Lung (tissue), 12 donors: Measurements from ENCODE around the gene TENM3. TPM values are rescaled to one million over a fixed set of nuclear protein-coding genes. Genes with fewer than 3 reads are reported as not detected.

Experiments
- ATAC-seq: fragments of 200-7000 bp; cut with Tn5 transposase; one replicate; pipeline ENCODE4 v1.9.1; 2020; ENCODE audit warnings: moderate number of reproducible peaks; ENCODE audit not compliant: insufficient read depth, low FRiP score
- DNase-seq, 3 donors: peaks; one replicate each; pipeline ENCODE4 v3.0.0-alpha.2; 2013 to 2017
- H3K27ac ChIP-seq, 2 donors: one replicate each; pipeline ENCODE4 v1.5.1; 2013; ENCODE audit warnings: mild to moderate bottlenecking in 2 of 2, moderate library complexity in 2 of 2, control low read depth in 1 of 2, inconsistent platforms in 1 of 2, low read depth in 1 of 2, low read length in 1 of 2
- H3K27me3 ChIP-seq, 3 donors: one replicate each; pipeline ENCODE4 v1.5.1; 2013; ENCODE audit warnings: low read length in 2 of 3; ENCODE audit not compliant: control insufficient read depth in 3 of 3, insufficient read depth in 3 of 3
- H3K36me3 ChIP-seq, 4 donors: one replicate each; pipeline ENCODE4 v1.5.1; 2013; ENCODE audit warnings: low read length in 4 of 4, mild to moderate bottlenecking in 1 of 4, moderate library complexity in 1 of 4; ENCODE audit not compliant: control insufficient read depth in 4 of 4, insufficient read depth in 4 of 4
- H3K4me1 ChIP-seq, 5 donors: one replicate each; pipeline ENCODE4 v1.5.1; 2013; ENCODE audit warnings: low read length in 5 of 5, mild to moderate bottlenecking in 2 of 5, moderate library complexity in 1 of 5; ENCODE audit not compliant: control insufficient read depth in 5 of 5, insufficient read depth in 5 of 5
- H3K4me3 ChIP-seq: one replicate; pipeline ENCODE4 v1.5.1; 2013; ENCODE audit warnings: mild to moderate bottlenecking, control low read depth, moderate library complexity
- H3K9ac ChIP-seq, 2 donors: one replicate each; pipeline ENCODE4 v1.5.1; 2013; ENCODE audit warnings: low read length in 2 of 2, control low read depth in 1 of 2; ENCODE audit not compliant: insufficient read depth in 1 of 2
- H3K9me3 ChIP-seq, 4 donors: one replicate each; pipeline ENCODE4 v1.5.1; 2013; ENCODE audit warnings: low read length in 3 of 4, mild to moderate bottlenecking in 1 of 4, moderate library complexity in 1 of 4; ENCODE audit not compliant: control insufficient read depth in 4 of 4, insufficient read depth in 3 of 4
- WGBS, 2 donors: extraction: QIAGEN DNeasy Blood & Tissue Kit; methylation state at CpG; one replicate each; pipeline ENCODE4 v1.1.7; 2013; 5-methylcytosine and 5-hydroxymethylcytosine counted together
- polyA plus RNA-seq, 2 donors: library from polyadenylated mRNA; stranded (reverse); fragments of 200-250 nt; gene quantifications; one replicate each; pipeline ENCODE4 v1.2.1, GENCODE V29; 2013
- total RNA-seq, 2 donors: library from RNA; depleted of rRNA in 1 of 2; stranded (reverse); fragments of >200 nt in 1 of 2; gene quantifications; one replicate each; pipeline ENCODE4 v1.2.1, GENCODE V29; 2014 to 2021
- TF ChIP-seq, protein P1 (sequence below): IDR thresholded peaks from 2 replicates; pipeline ENCODE4 v1.5.1; 2012; ENCODE audit warnings: mild to moderate bottlenecking; ENCODE audit errors: control extremely low read depth, extremely low read depth
- donor health status: control.
- donor health status: control.
- donor health status: Bipolar disorder and iron deficiency.
- donor health status: healthy.
- donor health status: DM: yes; HTN: yes; CAD: no.

The TENM3 gene
- total and polyA plus RNA-seq, 4 donors: 0.14 to 5.3 (median 2.2) TPM

GRCh38 chr4:182842759-182843390 is 599.7 kb downstream of the TENM3 start:
- no peaks in the 10 kb centered on the region for H3K36me3 ChIP-seq
- no peaks in the 10 kb centered on the region for H3K27me3 ChIP-seq
- no peak overlapping the region for H3K4me3 ChIP-seq
- WGBS, 2 donors: 59 to 67% methylated on average over 17 of the region's 17 CpGs
- H3K27ac ChIP-seq: no peak overlapping the region
- ATAC-seq (no peak), DNase-seq (no peak)
- H3K4me1 ChIP-seq: no peaks in the 10 kb centered on the region
- TF ChIP-seq, protein P1, sequence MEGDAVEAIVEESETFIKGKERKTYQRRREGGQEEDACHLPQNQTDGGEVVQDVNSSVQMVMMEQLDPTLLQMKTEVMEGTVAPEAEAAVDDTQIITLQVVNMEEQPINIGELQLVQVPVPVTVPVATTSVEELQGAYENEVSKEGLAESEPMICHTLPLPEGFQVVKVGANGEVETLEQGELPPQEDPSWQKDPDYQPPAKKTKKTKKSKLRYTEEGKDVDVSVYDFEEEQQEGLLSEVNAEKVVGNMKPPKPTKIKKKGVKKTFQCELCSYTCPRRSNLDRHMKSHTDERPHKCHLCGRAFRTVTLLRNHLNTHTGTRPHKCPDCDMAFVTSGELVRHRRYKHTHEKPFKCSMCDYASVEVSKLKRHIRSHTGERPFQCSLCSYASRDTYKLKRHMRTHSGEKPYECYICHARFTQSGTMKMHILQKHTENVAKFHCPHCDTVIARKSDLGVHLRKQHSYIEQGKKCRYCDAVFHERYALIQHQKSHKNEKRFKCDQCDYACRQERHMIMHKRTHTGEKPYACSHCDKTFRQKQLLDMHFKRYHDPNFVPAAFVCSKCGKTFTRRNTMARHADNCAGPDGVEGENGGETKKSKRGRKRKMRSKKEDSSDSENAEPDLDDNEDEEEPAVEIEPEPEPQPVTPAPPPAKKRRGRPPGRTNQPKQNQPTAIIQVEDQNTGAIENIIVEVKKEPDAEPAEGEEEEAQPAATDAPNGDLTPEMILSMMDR: no peak
- no peaks in the 10 kb centered on the region for H3K9me3 ChIP-seq
- no peak overlapping the region for H3K9ac ChIP-seq

DNA sequence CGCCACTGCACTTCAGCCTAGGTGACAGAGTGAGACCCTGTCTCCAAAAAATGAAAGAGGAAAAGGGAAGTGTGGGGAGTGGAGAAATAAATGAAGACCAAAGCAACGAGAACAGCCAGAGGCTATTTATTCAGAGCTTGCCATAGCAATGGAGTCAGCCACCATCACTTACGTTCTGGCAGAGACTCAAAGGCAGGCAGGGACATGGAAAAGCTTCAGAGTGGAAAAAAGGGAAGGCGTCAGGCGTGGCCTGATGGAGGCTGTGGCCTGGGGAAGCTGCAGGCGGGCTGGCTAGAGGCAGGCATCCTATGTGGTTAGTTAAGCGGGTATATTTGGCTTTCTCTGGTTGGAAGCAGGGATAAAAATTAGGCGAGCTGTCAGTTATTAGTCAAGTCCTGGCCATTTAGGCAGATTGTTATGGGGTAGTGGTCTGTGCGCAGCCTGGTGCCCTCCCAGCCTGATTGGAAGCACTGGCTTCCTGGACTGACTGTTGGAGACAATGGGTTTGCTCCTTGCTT is 600.7 kb downstream of the TENM3 start:
- Histone ChIP-seq H3K27me3 (no peaks in the 10 kb centered on the region), H3K4me3 (no peak overlapping the region), H3K9ac (no peak overlapping the region), H3K36me3 (no peaks in the 10 kb centered on the region), H3K9me3 (no peaks in the 10 kb centered on the region), H3K27ac (no peak overlapping the region), H3K4me1 (no peaks in the 10 kb centered on the region)
- DNase-seq (peak in 1 of 3 donors; percentile 24), ATAC-seq (no peak)
- TF ChIP-seq, protein P1: no peak
- WGBS, 2 donors: 55 to 72% methylated on average over 9 of the region's 9 CpGs

DNA sequence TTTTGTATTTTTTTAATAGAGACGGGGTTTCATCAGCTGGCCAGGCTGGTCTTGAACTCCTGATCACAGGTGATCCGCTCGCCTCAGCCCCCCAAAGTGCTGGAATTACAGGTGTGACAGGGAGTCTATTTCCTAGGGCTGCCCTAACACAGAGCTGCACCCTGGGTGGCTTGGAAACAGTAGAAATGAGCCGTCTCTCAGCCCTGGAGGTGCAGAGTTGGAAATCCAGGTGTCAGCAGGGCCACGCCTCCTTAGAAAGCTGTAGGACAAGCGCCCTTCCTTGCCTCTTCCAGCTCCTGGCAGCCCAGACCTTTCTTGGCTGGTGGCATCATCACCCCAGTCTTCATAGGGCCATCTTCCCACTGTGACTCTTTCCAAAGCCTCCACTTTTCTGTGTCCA is 602.4 kb downstream of the TENM3 start:
- Histone ChIP-seq H3K27ac (no peak overlapping the region), H3K4me1 (no peaks in the 10 kb centered on the region), H3K36me3 (no peaks in the 10 kb centered on the region), H3K4me3 (no peak overlapping the region), H3K9ac (no peak overlapping the region), H3K27me3 (no peaks in the 10 kb centered on the region), H3K9me3 (no peaks in the 10 kb centered on the region)
- ATAC-seq (no peak), DNase-seq (no peak)
- WGBS, 2 donors: 92% methylated on average over 6 of the region's 6 CpGs
- TF ChIP-seq, protein P1: no peak

- DNase-seq: no peak
- Histone ChIP-seq H3K9ac (no peak overlapping the region), H3K4me1 (no peaks in the 10 kb centered on the region), H3K4me3 (no peak overlapping the region), H3K27ac (no peak overlapping the region), H3K27me3 (no peaks in the 10 kb centered on the region), H3K9me3 (no peaks in the 10 kb centered on the region), H3K36me3 (no peaks in the 10 kb centered on the region)
- ATAC-seq: no peak
- TF ChIP-seq, protein P1: no peak
- WGBS, 2 donors: 86 to 93% methylated on average over 8 of the region's 8 CpGs
Measured at GRCh38 chr4:182846036-182846435, 602.8 kb downstream of the TENM3 start.
